ENCODE results near the gene TFCP2.

- TF ChIP-seq, protein P1, sequence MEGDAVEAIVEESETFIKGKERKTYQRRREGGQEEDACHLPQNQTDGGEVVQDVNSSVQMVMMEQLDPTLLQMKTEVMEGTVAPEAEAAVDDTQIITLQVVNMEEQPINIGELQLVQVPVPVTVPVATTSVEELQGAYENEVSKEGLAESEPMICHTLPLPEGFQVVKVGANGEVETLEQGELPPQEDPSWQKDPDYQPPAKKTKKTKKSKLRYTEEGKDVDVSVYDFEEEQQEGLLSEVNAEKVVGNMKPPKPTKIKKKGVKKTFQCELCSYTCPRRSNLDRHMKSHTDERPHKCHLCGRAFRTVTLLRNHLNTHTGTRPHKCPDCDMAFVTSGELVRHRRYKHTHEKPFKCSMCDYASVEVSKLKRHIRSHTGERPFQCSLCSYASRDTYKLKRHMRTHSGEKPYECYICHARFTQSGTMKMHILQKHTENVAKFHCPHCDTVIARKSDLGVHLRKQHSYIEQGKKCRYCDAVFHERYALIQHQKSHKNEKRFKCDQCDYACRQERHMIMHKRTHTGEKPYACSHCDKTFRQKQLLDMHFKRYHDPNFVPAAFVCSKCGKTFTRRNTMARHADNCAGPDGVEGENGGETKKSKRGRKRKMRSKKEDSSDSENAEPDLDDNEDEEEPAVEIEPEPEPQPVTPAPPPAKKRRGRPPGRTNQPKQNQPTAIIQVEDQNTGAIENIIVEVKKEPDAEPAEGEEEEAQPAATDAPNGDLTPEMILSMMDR (IDR thresholded peaks at IDR 0.05), result no peak
- TF ChIP-seq EP300 (IDR thresholded peaks at IDR 0.05), result no peak
- TF ChIP-seq POLR2AphosphoS5 (IDR thresholded peaks at IDR 0.05), result no peak
Measured at GRCh38 chr12:51208016-51208660, 35.2 kb upstream of the TFCP2 start.
